ENCODE measurements around the gene CHMP2A. TPM values are rescaled to one million over a fixed set of nuclear protein-coding genes. Genes with fewer than 3 reads are reported as not detected.
A peak's percentile ranks its signal among the peaks of the same experiment; 100 is the strongest.

Gene CHMP2A
- total RNA-seq, 4 donors from 2014 or later = 79.2 to 115 (median 101) TPM

- no peaks in the 10 kb centered on the region for H3K27me3 ChIP-seq
- H3K36me3 ChIP-seq = peaks cover 0 to 16% (median 0%) of the 10 kb centered on the region in 3 donors
- H3K9me3 ChIP-seq = no peaks in the 10 kb centered on the region
- peak overlapping the region; percentile 58 to 84 (median 76) for H3K4me3 ChIP-seq
- peak; percentile 99 to 100 (median 99) for DNase-seq
- TF ChIP-seq POLR2A (IDR thresholded peaks at IDR 0.05) = peak; percentile 70 to 75
- TF ChIP-seq CTCF (IDR thresholded peaks at IDR 0.05) = no peak
- H3K27ac ChIP-seq = peak overlapping the region; percentile 93 to 100 (median 99)
- peaks cover 4 to 67% (median 42%) of the 10 kb centered on the region in 4 donors for H3K4me1 ChIP-seq
Observed at GRCh38 chr19:58558623-58559274, 3.8 kb upstream of the CHMP2A start.

GRCh38 chr19:58558066-58558622 is 3.2 kb upstream of the CHMP2A start, which contains the start of gene UBE2M:
Gene UBE2M (minus strand): TSS chr19:58558611. CDS start chr19:58558381, 230 bp downstream.
- Histone ChIP-seq H3K4me3 (peak within 1 kb of the TSS; percentile 58 to 84 (median 76)), H3K27me3 (no peaks in the 10 kb centered on the region), H3K4me1 (peaks cover 4 to 67% (median 41%) of the 10 kb centered on the region in 4 donors), H3K9me3 (no peaks in the 10 kb centered on the region), H3K36me3 (peaks cover 0 to 16% (median 0%) of the 10 kb centered on the region in 3 donors), H3K27ac (peak within 1 kb of the TSS; percentile 93 to 100 (median 99))
- TF ChIP-seq POLR2A (IDR thresholded peaks at IDR 0.05) (no peak), CTCF (IDR thresholded peaks at IDR 0.05) (no peak)
- DNase-seq = peak in 2 of 3 donors; percentile 48 to 80

- Histone ChIP-seq H3K4me3 (peak overlapping the region; percentile 58 to 84 (median 76)), H3K9me3 (no peaks in the 10 kb centered on the region), H3K27ac (peak overlapping the region; percentile 93 to 100 (median 99)), H3K4me1 (peaks cover 0 to 60% (median 36%) of the 10 kb centered on the region in 4 donors), H3K27me3 (no peaks in the 10 kb centered on the region), H3K36me3 (peaks cover 0 to 23% (median 0%) of the 10 kb centered on the region in 3 donors)
- TF ChIP-seq CTCF (IDR thresholded peaks at IDR 0.05) (no peak), POLR2A (IDR thresholded peaks at IDR 0.05) (no peak)
- peak in 1 of 3 donors; percentile 45 for DNase-seq
Observed at GRCh38 chr19:58557221-58558065, 2.5 kb upstream of the CHMP2A start.

GRCh38 chr19:58556622-58557220 is 1.8 kb upstream of the CHMP2A start:
- H3K27ac ChIP-seq = peak overlapping the region; percentile 93 to 100 (median 99)
- TF ChIP-seq POLR2A (IDR thresholded peaks at IDR 0.05) (no peak), CTCF (IDR thresholded peaks at IDR 0.05) (no peak)
- DNase-seq = no peak

More at GRCh38 chr19:58556622-58557220, 1.8 kb upstream of the CHMP2A start:
- Histone ChIP-seq H3K36me3 (peaks cover 0 to 31% (median 0%) of the 10 kb centered on the region in 3 donors), H3K4me1 (peaks cover 0 to 53% (median 29%) of the 10 kb centered on the region in 4 donors), H3K27me3 (no peaks in the 10 kb centered on the region), H3K4me3 (peak overlapping the region in 3 of 4 donors; percentile 72 to 84 (median 80)), H3K9me3 (no peaks in the 10 kb centered on the region)
